Activated gamma-delta T cell treated with anti-CD3 and anti-CD28 coated beads, Interleukin-2, amount 50 U/mL, for 16 hours (primary cell): ENCODE results near the gene NPHS1.

Experiments used
- DNase-seq: peaks from one replicate; pipeline ENCODE4 v3.0.0-alpha.2; 2020; ENCODE audit warnings: low read depth

NPHS1 gene

DNA sequence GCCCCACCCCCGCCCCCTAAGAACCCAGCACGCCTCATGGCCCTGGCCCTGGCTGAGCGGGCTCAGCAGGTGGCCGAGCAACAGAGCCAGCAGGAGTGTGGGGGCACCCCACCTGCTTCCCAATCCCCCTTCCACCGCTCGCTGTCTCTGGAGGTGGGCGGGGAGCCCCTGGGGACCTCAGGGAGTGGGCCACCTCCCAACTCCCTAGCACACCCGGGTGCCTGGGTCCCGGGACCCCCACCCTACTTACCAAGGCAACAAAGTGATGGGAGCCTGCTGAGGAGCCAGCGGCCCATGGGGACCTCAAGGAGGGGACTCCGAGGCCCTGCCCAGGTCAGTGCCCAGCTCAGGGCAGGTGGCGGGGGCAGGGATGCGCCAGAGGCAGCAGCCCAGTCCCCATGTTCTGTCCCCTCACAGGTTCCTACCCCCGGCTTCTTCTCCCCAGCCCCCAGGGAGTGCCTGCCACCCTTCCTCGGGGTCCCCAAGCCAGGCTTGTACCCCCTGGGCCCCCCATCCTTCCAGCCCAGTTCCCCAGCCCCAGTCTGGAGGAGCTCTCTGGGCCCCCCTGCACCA lies 65.0 kb downstream of the NPHS1 start:
- no peak for DNase-seq

- DNase-seq: no peak
Measured at GRCh38 chr19:35786299-35787160, 65.8 kb downstream of the NPHS1 start.

- no peak for DNase-seq
Measured at GRCh38 chr19:35785339-35785627, 67.0 kb downstream of the NPHS1 start.

DNA sequence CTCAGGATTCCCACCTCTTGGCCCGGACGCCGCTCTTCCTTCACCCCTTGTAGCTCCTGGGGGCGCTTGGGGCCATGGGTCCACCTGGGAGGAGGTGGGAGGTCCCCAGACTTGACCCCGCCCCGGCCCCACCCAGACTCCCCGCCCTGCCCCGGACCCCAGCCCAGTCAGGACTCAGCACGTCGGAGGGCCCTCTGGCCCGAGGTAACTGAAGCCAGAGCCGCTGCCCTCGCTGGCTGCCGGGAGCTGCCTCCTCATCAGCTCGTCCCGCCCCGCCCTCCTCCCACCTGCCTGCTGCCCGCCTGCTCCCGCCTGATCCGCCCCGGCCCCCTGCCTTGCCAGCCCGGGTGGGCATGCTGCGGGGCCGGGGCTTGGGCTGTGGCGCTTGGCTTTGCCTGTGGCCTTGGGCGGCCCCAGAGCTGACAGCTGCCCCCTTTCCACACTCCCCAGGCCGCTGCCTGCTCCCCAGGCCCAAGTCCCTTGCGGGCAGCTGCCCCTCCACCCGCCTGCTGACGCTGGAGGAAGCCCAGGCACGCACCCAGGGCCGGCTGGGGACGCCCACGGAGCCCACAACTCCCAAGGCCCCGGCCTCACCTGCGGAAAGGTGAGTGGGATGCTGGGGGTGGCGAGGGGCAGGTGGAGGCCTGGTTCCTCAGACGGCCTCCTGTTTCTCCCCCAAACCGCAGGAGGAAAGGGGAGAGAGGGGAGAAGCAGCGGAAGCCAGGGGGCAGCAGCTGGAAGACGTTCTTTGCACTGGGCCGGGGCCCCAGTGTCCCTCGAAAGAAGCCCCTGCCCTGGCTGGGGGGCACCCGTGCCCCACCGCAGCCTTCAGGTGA lies 67.6 kb downstream of the NPHS1 start:
- DNase-seq: no peak

DNA sequence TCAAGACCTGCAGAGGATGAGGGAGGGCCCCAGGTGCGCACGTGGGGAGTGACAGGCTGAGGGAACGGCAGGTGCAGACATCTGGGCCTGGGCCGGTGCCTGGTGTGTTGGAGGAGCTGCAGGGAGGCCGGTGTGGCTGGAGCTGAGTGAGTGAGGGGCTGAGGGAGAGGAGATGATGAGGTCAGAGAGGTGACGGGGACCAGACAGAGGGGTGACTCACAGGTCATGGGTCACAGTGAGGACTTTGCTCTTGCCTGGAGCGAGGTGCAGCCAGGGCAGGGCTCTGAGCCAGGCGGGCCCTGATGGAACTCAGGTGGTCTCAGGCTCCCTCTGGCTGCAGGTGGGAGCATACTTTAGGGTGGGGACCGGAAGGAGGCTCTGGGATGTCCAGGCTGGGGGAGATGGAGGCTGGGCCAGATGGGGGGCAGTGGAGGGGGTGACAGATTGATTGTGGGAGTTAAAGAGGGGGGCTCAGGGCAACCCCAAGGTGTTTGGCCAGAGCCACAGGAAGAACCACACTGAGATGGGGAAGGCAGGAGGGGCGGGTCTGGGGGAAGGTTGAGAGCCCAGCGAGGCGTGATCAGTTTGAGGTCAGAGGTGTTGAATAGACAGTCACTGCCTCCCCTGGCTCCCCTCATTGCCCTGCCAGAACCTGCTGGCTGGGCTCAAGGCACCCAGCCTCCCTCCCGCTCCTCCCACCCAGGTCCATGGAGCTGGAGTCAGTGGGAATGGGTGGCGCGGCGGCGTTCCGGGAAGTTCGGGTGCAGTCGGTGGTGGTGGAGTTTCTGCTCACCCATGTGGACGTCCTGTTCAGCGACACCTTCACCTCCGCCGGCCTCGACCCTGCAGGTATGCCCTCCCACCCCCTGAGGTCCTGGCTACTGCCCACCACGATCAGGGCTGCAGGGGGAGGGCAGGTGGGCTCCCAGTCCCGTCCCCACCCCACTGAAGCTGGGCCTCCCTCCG lies 68.6 kb downstream of the NPHS1 start:
- no peak for DNase-seq

DNA sequence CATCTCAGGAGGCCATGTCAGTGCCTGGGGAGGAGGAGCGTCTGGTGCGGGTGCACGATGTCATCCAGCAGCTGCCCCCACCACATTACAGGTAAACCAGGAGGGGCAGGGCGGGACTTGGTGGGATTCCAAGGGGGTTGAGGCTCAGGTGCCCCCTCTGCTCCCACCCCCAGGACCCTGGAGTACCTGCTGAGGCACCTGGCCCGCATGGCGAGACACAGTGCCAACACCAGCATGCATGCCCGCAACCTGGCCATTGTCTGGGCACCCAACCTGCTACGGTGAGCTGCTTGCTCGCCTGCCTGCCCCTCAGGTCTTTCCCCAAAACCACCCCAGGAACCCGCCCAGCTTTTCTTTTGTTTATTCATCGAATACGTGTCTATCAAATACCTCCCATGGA lies 69.7 kb downstream of the NPHS1 start:
- DNase-seq: no peak

DNA sequence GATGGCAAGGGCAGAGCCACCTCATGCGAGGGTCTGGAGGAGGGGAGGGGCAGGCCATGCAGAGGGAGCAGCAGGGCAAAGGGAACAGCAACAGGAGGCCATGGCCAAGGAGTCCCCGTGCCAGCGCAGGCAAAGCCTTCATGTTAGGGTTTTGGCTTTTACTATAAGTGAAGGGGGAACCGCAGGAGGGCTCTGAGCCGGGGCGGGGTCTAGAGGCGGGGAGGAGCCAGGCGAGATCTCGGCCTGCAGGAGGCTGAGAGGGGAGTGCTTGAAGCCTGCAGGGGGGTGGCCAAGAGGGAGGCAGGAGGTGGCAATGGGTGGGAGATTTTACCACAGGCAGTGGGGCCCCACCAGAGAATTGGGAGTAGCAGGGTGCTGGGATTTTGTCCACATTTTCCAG lies 70.7 kb downstream of the NPHS1 start:
- no peak for DNase-seq

DNA sequence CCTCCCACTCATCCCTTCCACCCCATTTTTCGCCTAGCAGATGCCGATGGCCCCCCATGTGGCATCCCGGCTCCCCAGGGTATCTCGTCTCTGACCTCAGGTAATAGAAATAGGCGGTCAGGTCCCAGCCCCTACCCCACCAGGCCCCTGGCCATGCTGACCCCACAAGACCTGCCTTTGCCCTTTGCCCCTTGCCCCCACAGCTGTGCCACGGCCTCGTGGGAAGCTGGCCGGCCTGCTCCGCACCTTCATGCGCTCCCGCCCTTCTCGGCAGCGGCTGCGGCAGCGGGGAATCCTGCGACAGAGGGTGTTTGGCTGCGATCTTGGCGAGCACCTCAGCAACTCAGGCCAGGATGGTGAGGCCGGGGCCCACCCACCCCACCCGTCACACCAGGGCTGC lies 71.6 kb downstream of the NPHS1 start:
- DNase-seq: no peak

DNA sequence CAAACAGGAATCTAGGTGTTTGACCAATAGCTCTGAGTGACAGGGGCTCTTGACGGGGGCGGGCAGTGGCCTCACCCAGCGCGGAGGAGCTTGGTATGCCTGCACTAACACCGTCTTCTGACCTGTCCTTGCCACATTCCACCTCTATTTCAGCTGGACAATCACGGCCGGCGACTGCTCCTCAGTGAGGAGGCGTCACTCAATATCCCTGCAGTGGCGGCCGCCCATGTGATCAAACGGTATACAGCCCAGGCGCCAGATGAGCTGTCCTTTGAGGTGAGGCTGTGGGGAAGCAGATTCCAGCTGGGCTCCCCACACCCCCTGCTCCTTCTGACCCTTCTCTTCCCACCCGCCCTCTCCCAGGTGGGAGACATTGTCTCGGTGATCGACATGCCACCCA lies 72.2 kb downstream of the NPHS1 start:
- DNase-seq: no peak

DNA sequence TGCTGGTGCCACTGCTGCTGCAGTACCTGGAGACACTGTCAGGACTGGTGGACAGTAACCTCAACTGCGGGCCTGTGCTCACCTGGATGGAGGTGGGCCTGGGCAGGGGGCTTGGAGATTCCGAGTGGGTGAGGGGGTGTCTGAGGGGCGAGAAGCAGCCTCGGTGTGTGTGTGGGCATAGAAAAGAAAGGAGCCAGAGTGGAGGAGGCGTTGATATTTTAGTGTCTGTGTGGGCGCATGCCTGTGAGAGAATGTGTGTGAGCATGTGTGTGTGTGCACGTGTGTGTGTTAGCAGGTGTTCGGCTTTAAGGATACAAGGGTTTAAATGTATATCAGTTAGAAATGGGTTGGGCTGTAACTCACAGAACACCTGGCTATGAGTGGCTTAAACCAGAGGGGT lies 73.3 kb downstream of the NPHS1 start:
- no peak for DNase-seq

DNA sequence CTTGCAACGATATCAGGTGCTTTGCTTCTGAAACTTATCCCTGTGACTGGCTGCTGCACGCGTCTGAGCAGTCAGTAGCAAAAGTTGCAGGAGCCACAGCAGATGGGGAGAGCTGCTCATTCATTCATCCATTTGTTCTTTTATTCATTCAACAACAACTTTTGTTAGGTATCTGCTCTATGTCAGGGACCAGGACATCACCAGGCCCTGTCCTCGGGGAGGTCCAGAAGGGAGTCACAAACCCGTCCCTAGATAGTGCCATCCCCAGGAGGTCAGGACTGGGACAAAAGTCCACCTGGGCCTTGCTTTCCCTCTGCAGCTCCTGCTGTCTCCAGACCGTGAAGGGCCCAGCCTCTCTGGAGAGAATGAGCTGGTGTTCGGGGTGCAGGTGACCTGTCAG lies 74.3 kb downstream of the NPHS1 start:
- no peak for DNase-seq

GRCh38 chr19:35777086-35777841 lies 75.0 kb downstream of the NPHS1 start:
- no peak for DNase-seq

GRCh38 chr19:35776102-35776788 lies 76.1 kb downstream of the NPHS1 start:
- no peak for DNase-seq
